Dendritic cell treated with granulocyte-macrophage colony-stimulating factor and Interleukin-4, amounts not matched to agents 40 ng/mL and 50 ng/mL, for 4 days (primary cell): ENCODE data around the gene ARHGAP22.

Source experiments
- H3K27ac Mint-ChIP-seq: one replicate; pipeline ENCODE4 v1.8.0; 2022; ENCODE audit warnings: mild to moderate bottlenecking, mixed read lengths
- H3K27me3 Mint-ChIP-seq: one replicate; pipeline ENCODE4 v1.8.0; 2022; ENCODE audit warnings: mild to moderate bottlenecking, mixed read lengths
- H3K36me3 Mint-ChIP-seq: one replicate; pipeline ENCODE4 v1.8.0; 2022; ENCODE audit warnings: low read depth, mixed read lengths
- H3K4me1 Mint-ChIP-seq: one replicate; pipeline ENCODE4 v1.8.0; 2022; ENCODE audit warnings: low read depth, mixed read lengths
- H3K4me3 Mint-ChIP-seq: one replicate; pipeline ENCODE4 v1.8.0; 2022; ENCODE audit warnings: mild to moderate bottlenecking, moderate library complexity, mixed read lengths
- H3K9me3 Mint-ChIP-seq: one replicate; pipeline ENCODE4 v1.8.0; 2022; ENCODE audit warnings: mixed read lengths
- intact Hi-C: fragments of 100-400 bp; cut with micrococcal nuclease; formaldehyde crosslinking; loops from one replicate; pipeline ENCODE4 v1.15.0; 2022

The ARHGAP22 gene

GRCh38 chr10:48416584-48417232 is 188.2 kb downstream of the ARHGAP22 start:
- Mint-ChIP-seq H3K4me1 (no peaks in the 10 kb centered on the region), H3K27ac (no peak overlapping the region), H3K9me3 (peaks cover 15% of the 10 kb centered on the region), H3K4me3 (no peak overlapping the region), H3K36me3 (peaks cover 24% of the 10 kb centered on the region), H3K27me3 (no peaks in the 10 kb centered on the region)
- intact Hi-C loops, result no loop called here

- H3K27me3 Mint-ChIP-seq, result no peaks in the 10 kb centered on the region
- peaks cover 15% of the 10 kb centered on the region for H3K9me3 Mint-ChIP-seq
- H3K4me1 Mint-ChIP-seq, result no peaks in the 10 kb centered on the region
- intact Hi-C loops, result no loop called here
- H3K4me3 Mint-ChIP-seq, result no peak overlapping the region
- no peak overlapping the region for H3K27ac Mint-ChIP-seq
- peaks cover 39% of the 10 kb centered on the region for H3K36me3 Mint-ChIP-seq
Observed at GRCh38 chr10:48414778-48415177, 190.1 kb downstream of the ARHGAP22 start.

DNA sequence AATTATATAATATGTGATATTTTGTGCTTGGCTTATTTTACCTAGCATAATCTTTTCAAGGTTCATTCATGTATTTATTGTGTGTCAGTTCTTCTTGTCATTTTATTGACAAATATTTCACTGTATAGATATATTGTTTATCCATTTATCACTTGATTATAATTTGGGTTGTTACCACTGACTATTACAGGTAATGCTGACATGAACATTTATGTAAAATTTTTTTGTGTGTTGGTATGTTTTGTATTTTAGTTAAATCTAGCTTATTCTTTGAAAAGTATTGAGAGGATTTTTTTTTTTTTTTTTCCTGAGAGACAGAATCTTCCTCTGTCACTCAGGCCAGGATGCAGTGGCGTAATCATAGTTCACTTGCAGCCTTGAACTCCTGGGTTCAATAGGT is 190.7 kb downstream of the ARHGAP22 start:
- H3K9me3 Mint-ChIP-seq, result peaks cover 15% of the 10 kb centered on the region
- H3K4me3 Mint-ChIP-seq, result no peak overlapping the region
- no peak overlapping the region for H3K27ac Mint-ChIP-seq
- H3K36me3 Mint-ChIP-seq, result peaks cover 39% of the 10 kb centered on the region
- H3K27me3 Mint-ChIP-seq, result no peaks in the 10 kb centered on the region
- intact Hi-C loops, result no loop called here
- no peaks in the 10 kb centered on the region for H3K4me1 Mint-ChIP-seq

DNA sequence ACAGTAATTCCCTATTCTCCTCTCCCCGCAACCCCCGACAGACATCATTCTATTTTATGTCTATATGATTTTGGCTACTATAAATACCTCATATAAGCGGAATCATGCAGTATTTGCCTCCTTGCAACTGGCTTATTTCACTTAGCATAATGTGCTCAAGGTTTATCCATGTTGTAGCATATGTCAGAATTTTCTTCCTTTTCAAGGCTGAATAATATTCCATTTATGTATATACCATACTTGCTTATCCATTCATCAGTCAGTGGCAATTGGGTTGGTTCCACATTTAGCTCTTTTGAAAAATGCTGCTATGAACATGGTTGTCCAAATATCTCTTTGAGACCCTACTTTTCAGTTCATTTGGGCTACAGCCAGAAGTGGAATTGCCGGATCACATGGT is 191.9 kb downstream of the ARHGAP22 start:
- H3K4me1 Mint-ChIP-seq, result no peaks in the 10 kb centered on the region
- H3K36me3 Mint-ChIP-seq, result peaks cover 39% of the 10 kb centered on the region
- no peaks in the 10 kb centered on the region for H3K27me3 Mint-ChIP-seq
- intact Hi-C loops, result no loop called here
- no peak overlapping the region for H3K4me3 Mint-ChIP-seq
- H3K9me3 Mint-ChIP-seq, result peaks cover 15% of the 10 kb centered on the region
- H3K27ac Mint-ChIP-seq, result no peak overlapping the region

DNA sequence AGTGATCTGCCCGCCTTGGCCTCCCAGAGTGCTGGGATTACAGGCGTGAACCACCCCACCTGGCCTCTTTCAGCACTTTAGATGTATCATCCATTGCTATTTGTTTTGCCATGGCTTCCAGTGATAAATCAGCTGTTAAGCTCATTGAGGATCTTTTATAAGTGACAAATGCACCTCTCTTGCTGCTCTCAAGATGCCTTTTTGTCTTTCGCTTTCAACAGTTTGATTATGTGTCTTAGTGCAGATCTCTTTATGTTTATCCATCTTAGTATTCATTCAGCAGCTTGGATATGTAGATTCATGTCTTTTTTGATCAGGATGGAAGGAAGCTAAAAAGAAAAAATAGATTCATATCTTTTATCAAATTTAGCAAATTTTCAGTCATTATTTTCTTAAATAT is 192.8 kb downstream of the ARHGAP22 start:
- Mint-ChIP-seq H3K36me3 (peaks cover 39% of the 10 kb centered on the region), H3K4me3 (no peak overlapping the region), H3K27me3 (no peaks in the 10 kb centered on the region), H3K27ac (no peak overlapping the region), H3K9me3 (peaks cover 15% of the 10 kb centered on the region), H3K4me1 (no peaks in the 10 kb centered on the region)
- intact Hi-C loops, result no loop called here

DNA sequence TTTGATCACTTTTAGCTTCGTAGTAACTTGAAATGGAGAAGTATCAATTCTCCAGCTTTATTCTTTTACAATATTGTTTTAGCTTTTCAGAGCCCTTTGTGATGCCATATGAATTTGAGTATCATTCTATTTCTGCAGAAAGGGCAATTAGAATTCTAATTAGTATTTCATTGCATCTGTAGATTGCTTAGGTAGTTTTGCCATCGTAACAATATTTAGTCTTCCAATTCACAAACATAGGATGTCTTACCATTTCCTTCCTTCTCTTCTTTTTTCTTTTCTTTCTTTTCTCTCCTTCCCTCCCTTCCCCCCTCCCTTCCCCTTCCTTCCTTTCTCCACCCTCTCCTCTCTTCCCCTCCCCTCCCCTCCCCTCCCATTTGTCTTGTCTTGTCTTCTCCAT is 193.4 kb downstream of the ARHGAP22 start:
- Mint-ChIP-seq H3K27me3 (no peaks in the 10 kb centered on the region), H3K4me1 (no peaks in the 10 kb centered on the region), H3K36me3 (peaks cover 39% of the 10 kb centered on the region), H3K4me3 (no peak overlapping the region), H3K9me3 (peaks cover 15% of the 10 kb centered on the region), H3K27ac (no peak overlapping the region)
- intact Hi-C loops, result no loop called here

GRCh38 chr10:48410503-48410902 is 194.4 kb downstream of the ARHGAP22 start:
- intact Hi-C loops, result no loop called here
- H3K4me1 Mint-ChIP-seq, result no peaks in the 10 kb centered on the region
- peaks cover 39% of the 10 kb centered on the region for H3K36me3 Mint-ChIP-seq
- peaks cover 15% of the 10 kb centered on the region for H3K9me3 Mint-ChIP-seq
- no peaks in the 10 kb centered on the region for H3K27me3 Mint-ChIP-seq
- H3K27ac Mint-ChIP-seq, result no peak overlapping the region
- no peak overlapping the region for H3K4me3 Mint-ChIP-seq

DNA sequence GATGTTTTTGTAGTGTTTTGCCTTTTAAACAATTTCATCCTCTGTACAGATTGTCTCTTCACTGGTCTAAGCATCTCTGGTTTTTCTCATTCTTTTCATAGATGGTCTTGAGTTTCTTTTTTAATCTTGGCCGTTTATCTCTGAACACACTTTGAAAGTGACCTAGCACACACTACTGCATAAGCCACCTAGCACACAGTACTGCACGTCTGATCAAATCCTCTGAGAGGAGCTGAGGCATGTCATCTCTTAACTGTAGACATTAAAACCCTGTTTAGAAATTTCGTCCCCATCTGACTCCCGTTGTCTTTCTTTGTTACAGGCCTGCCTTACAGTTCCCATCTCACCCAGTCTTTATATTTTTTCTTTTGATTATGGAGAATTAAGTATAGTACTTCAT is 198.2 kb downstream of the ARHGAP22 start:
- intact Hi-C loops, result no loop called here
- Mint-ChIP-seq H3K4me3 (no peak overlapping the region), H3K36me3 (peaks cover 15% of the 10 kb centered on the region), H3K4me1 (no peaks in the 10 kb centered on the region), H3K27ac (no peak overlapping the region), H3K27me3 (no peaks in the 10 kb centered on the region), H3K9me3 (no peaks in the 10 kb centered on the region)

DNA sequence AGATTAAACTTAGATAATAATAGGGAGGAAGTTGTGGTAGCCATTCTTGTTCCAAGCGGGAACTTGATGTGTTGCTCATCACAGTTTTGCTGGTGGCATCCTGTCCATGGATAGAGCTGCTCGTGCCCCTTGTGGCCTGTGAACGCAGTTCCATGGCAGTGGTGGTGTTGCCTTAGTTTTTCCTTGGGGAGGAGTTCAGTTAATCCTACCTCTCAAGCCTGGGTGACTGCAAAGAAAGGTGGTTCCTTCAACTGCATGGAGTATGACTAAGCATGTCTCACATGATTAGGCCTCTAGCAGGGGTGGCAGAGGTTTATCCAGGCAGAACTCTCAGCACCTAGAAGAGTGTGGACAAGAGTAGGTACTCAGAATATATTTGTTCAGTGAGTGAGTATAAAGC is 198.7 kb downstream of the ARHGAP22 start:
- intact Hi-C loops, result no loop called here
- Mint-ChIP-seq H3K4me3 (no peak overlapping the region), H3K9me3 (no peaks in the 10 kb centered on the region), H3K36me3 (peaks cover 10% of the 10 kb centered on the region), H3K27ac (no peak overlapping the region), H3K27me3 (no peaks in the 10 kb centered on the region), H3K4me1 (no peaks in the 10 kb centered on the region)

- H3K4me3 Mint-ChIP-seq, result no peak overlapping the region
- intact Hi-C loops, result no loop called here
- no peaks in the 10 kb centered on the region for H3K9me3 Mint-ChIP-seq
- no peaks in the 10 kb centered on the region for H3K36me3 Mint-ChIP-seq
- no peak overlapping the region for H3K27ac Mint-ChIP-seq
- no peaks in the 10 kb centered on the region for H3K4me1 Mint-ChIP-seq
- H3K27me3 Mint-ChIP-seq, result no peaks in the 10 kb centered on the region
Observed at GRCh38 chr10:48404646-48405045, 200.2 kb downstream of the ARHGAP22 start.

DNA sequence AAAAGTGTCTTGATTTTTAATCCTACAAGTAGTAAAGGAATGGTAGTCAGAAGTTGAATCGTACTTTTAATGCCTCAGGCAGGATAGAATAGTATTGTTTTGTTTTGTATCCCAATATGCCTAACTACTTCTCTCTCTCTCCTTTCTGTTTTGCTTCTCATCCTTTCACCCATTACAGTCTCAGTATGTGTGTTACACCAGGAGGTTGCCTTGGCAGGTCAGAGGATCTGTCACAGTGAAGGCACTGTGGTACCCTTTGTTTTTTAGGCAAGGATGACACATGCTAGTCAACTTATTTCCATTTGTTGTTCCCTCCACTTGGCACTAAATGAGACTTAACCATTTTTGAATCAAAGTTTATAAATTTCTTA is 204.0 kb downstream of the ARHGAP22 start:
- intact Hi-C loops, result no loop called here
- peaks cover 5% of the 10 kb centered on the region for H3K4me1 Mint-ChIP-seq
- H3K36me3 Mint-ChIP-seq, result no peaks in the 10 kb centered on the region
- no peaks in the 10 kb centered on the region for H3K9me3 Mint-ChIP-seq
- no peak overlapping the region for H3K27ac Mint-ChIP-seq
- H3K4me3 Mint-ChIP-seq, result no peak overlapping the region
- H3K27me3 Mint-ChIP-seq, result no peaks in the 10 kb centered on the region

- peaks cover 5% of the 10 kb centered on the region for H3K4me1 Mint-ChIP-seq
- no peaks in the 10 kb centered on the region for H3K27me3 Mint-ChIP-seq
- H3K9me3 Mint-ChIP-seq, result no peaks in the 10 kb centered on the region
- no peaks in the 10 kb centered on the region for H3K36me3 Mint-ChIP-seq
- H3K27ac Mint-ChIP-seq, result no peak overlapping the region
- intact Hi-C loops, result no loop called here
- H3K4me3 Mint-ChIP-seq, result no peak overlapping the region
Observed at GRCh38 chr10:48400129-48400849, 204.6 kb downstream of the ARHGAP22 start.

DNA sequence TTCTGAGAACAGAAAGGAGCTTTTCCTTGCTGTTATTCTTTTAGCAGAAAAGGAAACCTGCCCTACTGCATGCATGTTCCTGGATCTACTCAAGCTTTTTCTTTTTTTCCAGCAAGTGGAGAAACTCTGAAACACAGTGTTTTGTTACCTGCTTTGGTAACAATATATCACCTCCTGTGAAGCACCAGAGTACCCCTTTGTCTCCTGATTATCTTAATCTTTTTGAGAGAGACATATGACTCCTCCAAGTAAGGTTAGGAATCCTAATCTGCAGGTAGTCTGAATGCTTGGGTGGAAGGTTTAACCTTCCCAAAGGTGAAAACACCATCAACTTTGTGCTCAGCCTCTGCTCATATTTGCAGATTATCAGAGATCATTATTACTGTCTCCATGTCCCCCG is 205.3 kb downstream of the ARHGAP22 start:
- intact Hi-C loops, result no loop called here

DNA sequence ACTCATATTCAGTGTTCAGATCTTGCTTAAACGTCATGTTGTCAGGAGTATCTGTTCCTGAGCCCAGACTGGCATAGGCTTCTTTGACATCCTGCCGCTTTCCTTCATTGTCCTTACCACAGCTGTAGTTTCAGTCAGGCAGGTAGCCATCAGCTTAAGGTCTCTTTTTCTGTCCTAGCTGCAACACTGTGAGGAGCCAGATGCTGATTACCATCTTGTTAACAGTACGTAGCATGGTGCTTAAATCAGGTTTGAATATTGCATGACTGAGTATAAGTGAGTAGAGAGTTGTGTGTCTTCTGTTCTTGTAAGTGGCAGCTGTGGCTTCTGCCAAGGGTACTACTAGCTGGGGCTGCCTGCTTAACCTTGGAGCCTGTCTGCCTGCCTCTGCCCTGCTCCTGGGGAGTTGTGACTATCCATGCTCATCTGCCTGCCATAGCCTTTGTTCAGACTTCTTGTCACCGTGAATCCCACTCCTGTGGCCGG is 205.8 kb downstream of the ARHGAP22 start:
- no peaks in the 10 kb centered on the region for H3K9me3 Mint-ChIP-seq
- H3K4me3 Mint-ChIP-seq, result no peak overlapping the region
- intact Hi-C loops, result no loop called here
- peaks cover 5% of the 10 kb centered on the region for H3K4me1 Mint-ChIP-seq
- no peaks in the 10 kb centered on the region for H3K27me3 Mint-ChIP-seq
- H3K36me3 Mint-ChIP-seq, result no peaks in the 10 kb centered on the region
- no peak overlapping the region for H3K27ac Mint-ChIP-seq

More for the DNA sequence above, 205.3 kb downstream of the ARHGAP22 start:
- Mint-ChIP-seq H3K4me1 (peaks cover 5% of the 10 kb centered on the region), H3K9me3 (no peaks in the 10 kb centered on the region), H3K36me3 (no peaks in the 10 kb centered on the region), H3K27me3 (no peaks in the 10 kb centered on the region), H3K4me3 (no peak overlapping the region), H3K27ac (no peak overlapping the region)

DNA sequence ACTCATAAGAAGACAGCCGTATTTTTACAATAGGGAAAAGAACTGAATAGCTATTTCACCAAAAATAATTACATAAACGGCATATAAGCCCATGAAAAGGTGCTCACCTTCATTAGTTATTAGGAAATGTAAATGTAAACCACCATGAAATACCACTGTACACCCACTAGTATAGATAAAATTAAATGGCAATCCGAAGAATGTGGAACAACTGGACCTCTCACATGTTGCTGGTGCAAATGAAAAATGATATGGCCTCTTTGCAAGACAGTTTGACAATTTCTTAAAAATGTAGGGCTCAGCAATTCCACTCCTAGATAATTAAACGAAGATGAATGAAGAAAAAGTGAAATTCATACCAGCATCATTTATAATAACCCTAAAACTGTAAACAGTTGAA is 206.6 kb downstream of the ARHGAP22 start:
- no peaks in the 10 kb centered on the region for H3K9me3 Mint-ChIP-seq
- H3K27ac Mint-ChIP-seq, result no peak overlapping the region
- intact Hi-C loops, result no loop called here
- H3K36me3 Mint-ChIP-seq, result no peaks in the 10 kb centered on the region
- H3K27me3 Mint-ChIP-seq, result no peaks in the 10 kb centered on the region
- H3K4me3 Mint-ChIP-seq, result no peak overlapping the region
- peaks cover 5% of the 10 kb centered on the region for H3K4me1 Mint-ChIP-seq
